Endothelial cell of umbilical vein (primary cell): ENCODE measurements around the gene ZFX. TPM values are rescaled to one million over a fixed set of nuclear protein-coding genes. Genes with fewer than 3 reads are reported as not detected.

Source experiments
- BruUV-seq: library from RNA; stranded (reverse); fragments of 400-500 nt; replicated peaks from 2 replicates; lab custom pipeline; 2021; lab: Mats Ljungman, UMichigan
- CTCF ChIA-PET: fragments of 300-600, 350-600 bp; sonication (Branson Sonifier 250); formaldehyde crosslinking; loops from one replicate; lab custom pipeline; 2021; ENCODE audit warnings: antibody characterized with exemption, inconsistent platforms; lab: Charles Lee
- POLR2A ChIA-PET: fragments of 300-600, 350-600 bp; sonication (Branson Sonifier 250); formaldehyde crosslinking; loops from one replicate; lab custom pipeline; 2021; ENCODE audit warnings: antibody characterized with exemption, inconsistent platforms; lab: Charles Lee
- DNase-seq: peaks from one replicate; pipeline ENCODE4 v3.0.0-alpha.2; 2011; ENCODE audit warnings: low read depth, low spot score
- FAIRE-seq: peaks from 2 replicates; lab custom pipeline; 2011; peaks lifted over from hg19 to GRCh38; lab: Jason Lieb, UNC
- H2AFZ ChIP-seq: 2 replicates; pipeline ENCODE4 v1.6.0; 2012; ENCODE audit warnings: low read depth, low read length, control low read depth, inconsistent platforms
- H3K27ac ChIP-seq: 2 replicates; pipeline ENCODE4 v1.5.1; 2011; ENCODE audit warnings: low read depth, mild to moderate bottlenecking, control low read depth, low read length, moderate library complexity; ENCODE audit not compliant: insufficient read depth
- H3K27me3 ChIP-seq, 2 experiments: 2 replicates each; pipeline versions ENCODE4 v1.6.0 to v1.6.1; 2011; ENCODE audit warnings: low read length in 2 of 2, mixed read lengths in 1 of 2; ENCODE audit not compliant: control insufficient read depth in 2 of 2, insufficient read depth in 2 of 2
- H3K36me3 ChIP-seq, 2 experiments: 2 replicates in 1 of 2; 3 replicates in 1 of 2; pipeline ENCODE4 v1.5.1; 2011; ENCODE audit warnings: low read length in 2 of 2, mild to moderate bottlenecking in 1 of 2, moderate library complexity in 1 of 2; ENCODE audit not compliant: control insufficient read depth in 2 of 2, insufficient read depth in 2 of 2; ENCODE audit errors: extremely low read depth in 1 of 2
- H3K4me1 ChIP-seq: 3 replicates; pipeline ENCODE4 v1.5.1; 2011; ENCODE audit warnings: mild to moderate bottlenecking, low read length; ENCODE audit not compliant: control insufficient read depth, insufficient read depth; ENCODE audit errors: extremely low read depth
- H3K4me2 ChIP-seq: 2 replicates; pipeline ENCODE4 v1.6.1; 2011; ENCODE audit warnings: low read length, control low read depth, mixed read lengths; ENCODE audit not compliant: insufficient read depth
- H3K4me3 ChIP-seq, 3 experiments: fragments of 200-600 bp in 1 of 3; sonication (generic), shearing (Covaris generic) in 1 of 3; replicated peaks in 1 of 3; 2 replicates each; pipeline ENCODE4 v1.5.1; 2011 to 2016; ENCODE audit warnings: control low read depth in 3 of 3, low read length in 3 of 3, mild to moderate bottlenecking in 2 of 3, inconsistent platforms in 1 of 3, low read depth in 1 of 3, moderate library complexity in 1 of 3; ENCODE audit not compliant: insufficient read depth in 1 of 3
- H3K79me2 ChIP-seq: 2 replicates; pipeline ENCODE4 v1.6.0; 2012; ENCODE audit warnings: low read length, inconsistent platforms; ENCODE audit not compliant: control insufficient read depth, insufficient read depth
- H3K9ac ChIP-seq: replicated peaks from 2 replicates; pipeline ENCODE3; 2011; ENCODE audit warnings: low read length, control low read depth; ENCODE audit not compliant: insufficient read depth; ENCODE audit errors: extremely low read depth
- H3K9me1 ChIP-seq: replicated peaks from 3 replicates; pipeline ENCODE4 v1.6.0; 2011; ENCODE audit warnings: mild to moderate bottlenecking, low read length; ENCODE audit not compliant: control insufficient read depth, insufficient read depth; ENCODE audit errors: extremely low read depth
- H3K9me3 ChIP-seq: replicated peaks from 2 replicates; pipeline ENCODE4 v1.5.1; 2012; ENCODE audit warnings: low read length, inconsistent platforms; ENCODE audit not compliant: control insufficient read depth, insufficient read depth
- H4K20me1 ChIP-seq: replicated peaks from 2 replicates; pipeline ENCODE3; 2011; ENCODE audit warnings: mild to moderate bottlenecking, low read length; ENCODE audit not compliant: control insufficient read depth, insufficient read depth; ENCODE audit errors: extremely low read depth
- EZH2 ChIP-seq: IDR thresholded peaks from 2 replicates; pipeline ENCODE4 v1.6.1; 2012; ENCODE audit warnings: borderline replicate concordance, low read depth, mild to moderate bottlenecking, moderate library complexity, low read length, inconsistent platforms; ENCODE audit not compliant: severe bottlenecking
- FOS ChIP-seq: IDR thresholded peaks from 2 replicates; pipeline ENCODE4 v1.6.1; 2011; ENCODE audit warnings: mild to moderate bottlenecking, low read length, moderate library complexity, borderline replicate concordance; ENCODE audit not compliant: insufficient read depth
- GATA2 ChIP-seq: IDR thresholded peaks from 2 replicates; pipeline ENCODE4 v1.7.0; 2011; ENCODE audit warnings: low read depth, mild to moderate bottlenecking, moderate library complexity, mixed read lengths, low read length; ENCODE audit not compliant: insufficient read length, insufficient read depth
- JUN ChIP-seq: IDR thresholded peaks from 2 replicates; pipeline ENCODE4 v1.6.1; 2011; ENCODE audit warnings: borderline replicate concordance, low read depth; ENCODE audit not compliant: insufficient read length, insufficient read depth
- MYC ChIP-seq: IDR thresholded peaks from one replicate; pipeline ENCODE4 v1.6.1; 2011; ENCODE audit warnings: mild to moderate bottlenecking, low read depth, low read length
- POLR2A ChIP-seq: IDR thresholded peaks from 2 replicates; pipeline ENCODE4 v1.6.1; 2012; ENCODE audit warnings: low read depth, mild to moderate bottlenecking, control low read depth, low read length
- POLR2AphosphoS5 ChIP-seq: IDR thresholded peaks from 2 replicates; pipeline ENCODE4 v1.6.1; 2012; ENCODE audit warnings: low read depth, mild to moderate bottlenecking, control low read depth, low read length, moderate library complexity; ENCODE audit not compliant: insufficient read depth
- dilution Hi-C: fragments of 300-500 bp; cut with MboI; formaldehyde crosslinking; loops from one replicate; pipeline ENCODE4 v1.15.0; 2019; ENCODE audit warnings: low sequenced_read_pairs; ENCODE audit not compliant: extremely low pct_ligation_motif_present
- intact Hi-C: fragments of 100-400 bp; cut with micrococcal nuclease; formaldehyde crosslinking; loops from one replicate; pipeline ENCODE4 v1.10.0; 2022
- polyA plus RNA-seq, 4 experiments: library from polyadenylated mRNA; depleted of rRNA in 3 of 4; stranded (reverse) in 3 of 4; unstranded in 1 of 4; fragments of >200 nt; gene quantifications; 2 replicates each; pipeline versions ENCODE4 v1.2.1 to v1.2.3, GENCODE V29; 2011 to 2012; ENCODE audit warnings: missing spikeins in 1 of 4
- total RNA-seq: library from RNA; stranded (reverse); gene quantifications from 2 replicates; pipeline ENCODE4 v1.2.3, GENCODE V29; 2021
- TF ChIP-seq, protein P1 (sequence below): IDR thresholded peaks from 2 replicates; pipeline ENCODE4 v1.6.1; 2011; ENCODE audit not compliant: insufficient read depth, insufficient read length
- TF ChIP-seq, protein P2 (sequence below), 2 donors: IDR thresholded peaks; 1 replicate in 1 of 2; 2 replicates in 1 of 2; pipeline ENCODE4 v1.5.1; 2011; ENCODE audit warnings: low read length in 2 of 2, mild to moderate bottlenecking in 2 of 2, moderate library complexity in 2 of 2, control low read depth in 1 of 2, inconsistent platforms in 1 of 2, low read depth in 1 of 2; ENCODE audit not compliant: insufficient read depth in 1 of 2; ENCODE audit errors: extremely low read depth in 1 of 2

The ZFX gene
- total and polyA plus RNA-seq, 2 donors (not counting 3 experiments of a cell fraction or from before 2014, with no cell fraction given): 11.4 to 34.1 TPM

DNA sequence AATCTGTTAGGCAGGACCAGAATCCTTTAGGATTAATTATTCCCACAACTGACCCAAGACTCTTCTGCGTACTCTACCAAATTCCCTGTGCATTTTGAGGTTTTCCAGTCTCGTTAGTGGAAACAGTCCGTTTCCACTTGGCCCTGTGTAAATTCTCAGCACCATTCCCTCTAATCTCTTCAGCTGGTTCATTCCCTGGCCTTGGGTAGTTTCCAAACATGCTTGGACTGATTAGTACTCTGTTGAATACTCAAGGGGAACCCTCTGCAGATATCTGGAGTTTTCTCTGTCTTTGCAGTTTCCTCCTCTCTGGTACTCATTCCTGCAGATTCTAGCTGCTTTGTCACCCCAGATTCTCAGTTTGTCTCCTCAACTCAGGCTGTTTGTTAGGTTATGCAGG, 80.4 kb downstream of the ZFX start:
- no peaks in the 10 kb centered on the region for H3K79me2 ChIP-seq
- FAIRE-seq (no peak), DNase-seq (no peak)
- H3K27me3 ChIP-seq: no peaks in the 10 kb centered on the region
- H3K4me1 ChIP-seq: no peaks in the 10 kb centered on the region
- dilution Hi-C loops (no loop called here), intact Hi-C loops (no loop called here)
- no peaks in the 10 kb centered on the region for H3K9me1 ChIP-seq
- no peaks in the 10 kb centered on the region for H3K9me3 ChIP-seq
- no peak for TF ChIP-seq POLR2AphosphoS5
- no peak for TF ChIP-seq FOS
- TF ChIP-seq, protein P1, sequence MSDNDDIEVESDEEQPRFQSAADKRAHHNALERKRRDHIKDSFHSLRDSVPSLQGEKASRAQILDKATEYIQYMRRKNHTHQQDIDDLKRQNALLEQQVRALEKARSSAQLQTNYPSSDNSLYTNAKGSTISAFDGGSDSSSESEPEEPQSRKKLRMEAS: no peak
- TF ChIP-seq EZH2: no peak
- TF ChIP-seq, protein P2, sequence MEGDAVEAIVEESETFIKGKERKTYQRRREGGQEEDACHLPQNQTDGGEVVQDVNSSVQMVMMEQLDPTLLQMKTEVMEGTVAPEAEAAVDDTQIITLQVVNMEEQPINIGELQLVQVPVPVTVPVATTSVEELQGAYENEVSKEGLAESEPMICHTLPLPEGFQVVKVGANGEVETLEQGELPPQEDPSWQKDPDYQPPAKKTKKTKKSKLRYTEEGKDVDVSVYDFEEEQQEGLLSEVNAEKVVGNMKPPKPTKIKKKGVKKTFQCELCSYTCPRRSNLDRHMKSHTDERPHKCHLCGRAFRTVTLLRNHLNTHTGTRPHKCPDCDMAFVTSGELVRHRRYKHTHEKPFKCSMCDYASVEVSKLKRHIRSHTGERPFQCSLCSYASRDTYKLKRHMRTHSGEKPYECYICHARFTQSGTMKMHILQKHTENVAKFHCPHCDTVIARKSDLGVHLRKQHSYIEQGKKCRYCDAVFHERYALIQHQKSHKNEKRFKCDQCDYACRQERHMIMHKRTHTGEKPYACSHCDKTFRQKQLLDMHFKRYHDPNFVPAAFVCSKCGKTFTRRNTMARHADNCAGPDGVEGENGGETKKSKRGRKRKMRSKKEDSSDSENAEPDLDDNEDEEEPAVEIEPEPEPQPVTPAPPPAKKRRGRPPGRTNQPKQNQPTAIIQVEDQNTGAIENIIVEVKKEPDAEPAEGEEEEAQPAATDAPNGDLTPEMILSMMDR (IDR thresholded peaks at IDR 0.05; ENCODE audit: extremely low read depth in 1 of 2, insufficient read depth in 1 of 2, low read depth in 1 of 2, low read length in 2 of 2): no peak
- TF ChIP-seq JUN: no peak
- no peak for TF ChIP-seq POLR2A
- TF ChIP-seq MYC: no peak
- TF ChIP-seq GATA2: no peak
- POLR2A ChIA-PET: no interaction called here
- no peaks in the 10 kb centered on the region for H4K20me1 ChIP-seq
- no TSS peak for BruUV-seq
- no peaks in the 10 kb centered on the region for H3K36me3 ChIP-seq
- H3K27ac ChIP-seq: no peak overlapping the region
- no peak overlapping the region for H2AFZ ChIP-seq
- CTCF ChIA-PET: no interaction called here
- H3K9ac ChIP-seq: no peak overlapping the region
- no peak overlapping the region for H3K4me3 ChIP-seq
- H3K4me2 ChIP-seq: no peak overlapping the region
